ENCODE measurements around the gene RNF149. TPM values are rescaled to one million over a fixed set of nuclear protein-coding genes. Genes with fewer than 3 reads are reported as not detected.

The RNF149 gene
- total RNA-seq, 1 donor, result 73.1 TPM

- Histone ChIP-seq H3K4me2 (ENCODE audit: insufficient read depth, low read length) (no peak overlapping the region), H4K20me1 (ENCODE audit: insufficient read depth, low read length) (peaks cover 25% of the 10 kb centered on the region), H3K27me3 (ENCODE audit: insufficient read depth, low read length) (no peaks in the 10 kb centered on the region), H3K4me1 (ENCODE audit: insufficient read depth, low read length) (peaks cover 17% of the 10 kb centered on the region), H3K27ac (ENCODE audit: low read depth, low read length) (no peak overlapping the region), H3K9me3 (ENCODE audit: low read depth, low read length) (no peaks in the 10 kb centered on the region), H3K36me3 (ENCODE audit: insufficient read depth, low read length) (no peaks in the 10 kb centered on the region), H2AFZ (ENCODE audit: low read length) (no peak overlapping the region), H3K79me2 (ENCODE audit: insufficient read depth, low read length) (peaks cover 35% of the 10 kb centered on the region), H3K4me3 (ENCODE audit: insufficient read depth, low read length) (no peak overlapping the region)
- no peak for DNase-seq (ENCODE audit: insufficient read length, low spot score, missing footprints)
- TF ChIP-seq CTCF (IDR thresholded peaks at IDR 0.05; ENCODE audit: extremely low read depth, low read depth, low read length), result no peak
Observed at GRCh38 chr2:101310090-101310833, 1.8 kb upstream of the RNF149 start.

- peaks cover 21% of the 10 kb centered on the region for H3K4me1 ChIP-seq (ENCODE audit: insufficient read depth, low read length)
- peak overlapping the region; percentile 96 for H3K4me2 ChIP-seq (ENCODE audit: insufficient read depth, low read length)
- no peaks in the 10 kb centered on the region for H3K27me3 ChIP-seq (ENCODE audit: insufficient read depth, low read length)
- no peak for DNase-seq (ENCODE audit: insufficient read length, low spot score, missing footprints)
- peak overlapping the region; percentile 64 for H3K27ac ChIP-seq (ENCODE audit: low read depth, low read length)
- H3K9me3 ChIP-seq (ENCODE audit: low read depth, low read length), result no peaks in the 10 kb centered on the region
- H3K79me2 ChIP-seq (ENCODE audit: insufficient read depth, low read length), result peaks cover 57% of the 10 kb centered on the region
- TF ChIP-seq CTCF (IDR thresholded peaks at IDR 0.05; ENCODE audit: extremely low read depth, low read depth, low read length), result no peak
- H4K20me1 ChIP-seq (ENCODE audit: insufficient read depth, low read length), result peaks cover 37% of the 10 kb centered on the region
- no peaks in the 10 kb centered on the region for H3K36me3 ChIP-seq (ENCODE audit: insufficient read depth, low read length)
- peak overlapping the region; percentile 77 for H2AFZ ChIP-seq (ENCODE audit: low read length)
- peak overlapping the region; percentile 87 for H3K4me3 ChIP-seq (ENCODE audit: insufficient read depth, low read length)
Observed at GRCh38 chr2:101307950-101308431, 510 bp downstream of the RNF149 start.

GRCh38 chr2:101307503-101307902, 998 bp downstream of the RNF149 start:
- no peaks in the 10 kb centered on the region for H3K27me3 ChIP-seq (ENCODE audit: insufficient read depth, low read length)
- no peaks in the 10 kb centered on the region for H3K9me3 ChIP-seq (ENCODE audit: low read depth, low read length)
- peaks cover 62% of the 10 kb centered on the region for H3K79me2 ChIP-seq (ENCODE audit: insufficient read depth, low read length)
- peaks cover 39% of the 10 kb centered on the region for H4K20me1 ChIP-seq (ENCODE audit: insufficient read depth, low read length)
- peak overlapping the region; percentile 87 for H3K4me3 ChIP-seq (ENCODE audit: insufficient read depth, low read length)
- DNase-seq (ENCODE audit: insufficient read length, low spot score, missing footprints), result no peak
- H2AFZ ChIP-seq (ENCODE audit: low read length), result peak overlapping the region; percentile 77
- no peak for TF ChIP-seq CTCF (IDR thresholded peaks at IDR 0.05; ENCODE audit: extremely low read depth, low read depth, low read length)
- peak overlapping the region; percentile 64 for H3K27ac ChIP-seq (ENCODE audit: low read depth, low read length)
- peak overlapping the region; percentile 96 for H3K4me2 ChIP-seq (ENCODE audit: insufficient read depth, low read length)
- no peaks in the 10 kb centered on the region for H3K36me3 ChIP-seq (ENCODE audit: insufficient read depth, low read length)
- peaks cover 21% of the 10 kb centered on the region for H3K4me1 ChIP-seq (ENCODE audit: insufficient read depth, low read length)

GRCh38 chr2:101306410-101306809, 2.1 kb downstream of the RNF149 start:
- Histone ChIP-seq H3K27me3 (ENCODE audit: insufficient read depth, low read length) (no peaks in the 10 kb centered on the region), H3K36me3 (ENCODE audit: insufficient read depth, low read length) (no peaks in the 10 kb centered on the region), H3K9me3 (ENCODE audit: low read depth, low read length) (no peaks in the 10 kb centered on the region), H3K4me3 (ENCODE audit: insufficient read depth, low read length) (peak overlapping the region; percentile 87), H3K79me2 (ENCODE audit: insufficient read depth, low read length) (peaks cover 73% of the 10 kb centered on the region), H4K20me1 (ENCODE audit: insufficient read depth, low read length) (peaks cover 39% of the 10 kb centered on the region), H3K4me1 (ENCODE audit: insufficient read depth, low read length) (peaks cover 21% of the 10 kb centered on the region), H3K27ac (ENCODE audit: low read depth, low read length) (peak overlapping the region; percentile 64), H2AFZ (ENCODE audit: low read length) (no peak overlapping the region), H3K4me2 (ENCODE audit: insufficient read depth, low read length) (peak overlapping the region; percentile 96)
- DNase-seq (ENCODE audit: insufficient read length, low spot score, missing footprints), result no peak
- no peak for TF ChIP-seq CTCF (IDR thresholded peaks at IDR 0.05; ENCODE audit: extremely low read depth, low read depth, low read length)

Measured in osteoblast (primary cell).